ENCODE results near the gene SLC13A3. TPM values are rescaled to one million over a fixed set of nuclear protein-coding genes. Genes with fewer than 3 reads are reported as not detected.

Gene SLC13A3
- total and polyA plus RNA-seq, 3 donors from 2014 or later, result 3.2 to 9.1 (median 4.1) TPM

- Histone ChIP-seq H3K9me3 (no peaks in the 10 kb centered on the region), H3K27me3 (no peaks in the 10 kb centered on the region), H3K4me1 (peaks cover 11% of the 10 kb centered on the region), H3K27ac (no peak overlapping the region), H3K36me3 (ENCODE audit: low read depth, missing control alignments) (no peaks in the 10 kb centered on the region), H3K4me3 (no peak overlapping the region)
- no peak for DNase-seq
- no peak for TF ChIP-seq POLR2A (IDR thresholded peaks at IDR 0.05)
- TF ChIP-seq, protein P1, sequence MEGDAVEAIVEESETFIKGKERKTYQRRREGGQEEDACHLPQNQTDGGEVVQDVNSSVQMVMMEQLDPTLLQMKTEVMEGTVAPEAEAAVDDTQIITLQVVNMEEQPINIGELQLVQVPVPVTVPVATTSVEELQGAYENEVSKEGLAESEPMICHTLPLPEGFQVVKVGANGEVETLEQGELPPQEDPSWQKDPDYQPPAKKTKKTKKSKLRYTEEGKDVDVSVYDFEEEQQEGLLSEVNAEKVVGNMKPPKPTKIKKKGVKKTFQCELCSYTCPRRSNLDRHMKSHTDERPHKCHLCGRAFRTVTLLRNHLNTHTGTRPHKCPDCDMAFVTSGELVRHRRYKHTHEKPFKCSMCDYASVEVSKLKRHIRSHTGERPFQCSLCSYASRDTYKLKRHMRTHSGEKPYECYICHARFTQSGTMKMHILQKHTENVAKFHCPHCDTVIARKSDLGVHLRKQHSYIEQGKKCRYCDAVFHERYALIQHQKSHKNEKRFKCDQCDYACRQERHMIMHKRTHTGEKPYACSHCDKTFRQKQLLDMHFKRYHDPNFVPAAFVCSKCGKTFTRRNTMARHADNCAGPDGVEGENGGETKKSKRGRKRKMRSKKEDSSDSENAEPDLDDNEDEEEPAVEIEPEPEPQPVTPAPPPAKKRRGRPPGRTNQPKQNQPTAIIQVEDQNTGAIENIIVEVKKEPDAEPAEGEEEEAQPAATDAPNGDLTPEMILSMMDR (IDR thresholded peaks at IDR 0.05), result no peak
- intact Hi-C loops (cut with DNase I; ENCODE audit: low total_unique reads), result no loop called here
- WGBS, 2 donors, result 90% methylated on average over 4 of the region's 4 CpGs
Observed at GRCh38 chr20:46543033-46543432, 108.2 kb downstream of the SLC13A3 start.

DNA sequence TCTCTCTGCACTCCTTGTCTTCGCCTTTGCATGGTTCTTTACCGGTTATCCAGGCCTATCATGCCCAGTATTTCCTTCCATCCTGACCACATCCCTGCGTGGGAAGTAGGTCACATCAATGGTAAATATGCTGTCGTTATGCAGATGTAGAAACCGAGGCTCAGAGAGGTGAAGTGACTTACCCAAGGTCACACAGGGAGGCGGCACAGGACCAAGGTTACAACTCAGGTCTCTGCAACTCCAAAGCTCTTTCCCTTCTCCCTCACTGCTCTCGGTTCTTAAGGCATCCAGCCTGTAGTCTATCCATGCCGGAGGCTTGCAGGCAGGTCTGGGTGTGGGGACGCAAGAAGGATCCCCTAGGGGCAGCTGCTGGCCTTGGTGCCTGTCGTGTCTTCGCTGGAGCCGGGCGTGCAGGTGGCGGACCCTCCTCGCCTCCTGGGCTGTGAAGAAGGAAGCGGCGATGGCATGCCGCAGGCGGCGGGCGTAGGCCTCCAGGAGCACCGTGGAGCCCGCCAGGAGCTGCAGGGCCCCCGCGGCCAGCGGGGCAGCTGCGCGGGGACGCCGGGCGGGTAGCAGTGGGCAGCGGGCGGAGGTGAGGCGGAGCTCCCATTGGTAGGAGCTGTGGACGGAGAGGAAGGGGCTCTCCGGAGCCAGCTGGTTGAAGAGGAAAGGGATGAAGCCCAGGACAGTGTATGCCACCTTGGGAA is 109.9 kb downstream of the SLC13A3 start:
- Histone ChIP-seq H3K9me3 (no peaks in the 10 kb centered on the region), H3K27me3 (no peaks in the 10 kb centered on the region), H3K4me1 (no peaks in the 10 kb centered on the region), H3K4me3 (no peak overlapping the region), H3K27ac (no peak overlapping the region), H3K36me3 (ENCODE audit: low read depth, missing control alignments) (no peaks in the 10 kb centered on the region)
- no peak for DNase-seq
- intact Hi-C loops (cut with DNase I; ENCODE audit: low total_unique reads), result no loop called here
- WGBS, 2 donors, result 46 to 74% methylated on average over 34 of the region's 36 CpGs
- no peak for TF ChIP-seq POLR2A (IDR thresholded peaks at IDR 0.05)
- TF ChIP-seq, protein P1 (IDR thresholded peaks at IDR 0.05), result no peak

DNA sequence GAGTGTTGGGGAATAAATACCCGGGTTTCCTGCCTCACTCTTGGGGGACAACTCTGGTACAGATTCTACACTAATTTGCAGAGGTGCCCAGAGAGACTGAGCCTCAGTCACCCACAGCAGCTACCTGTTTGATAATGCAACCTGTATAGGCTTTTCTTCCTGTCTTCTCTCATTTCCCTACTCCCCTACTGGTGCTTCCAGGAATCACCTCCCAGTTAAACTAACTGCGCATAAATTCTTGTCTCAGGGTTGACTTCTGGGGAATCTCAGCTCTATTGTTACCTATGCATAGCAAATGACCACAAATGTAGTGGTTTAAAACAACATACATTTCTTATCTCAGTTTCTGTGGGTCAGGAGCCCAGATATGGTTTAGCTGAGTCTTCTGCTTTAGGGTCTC is 112.1 kb downstream of the SLC13A3 start:
- Histone ChIP-seq H3K27ac (no peak overlapping the region), H3K4me1 (no peaks in the 10 kb centered on the region), H3K9me3 (no peaks in the 10 kb centered on the region), H3K36me3 (ENCODE audit: low read depth, missing control alignments) (no peaks in the 10 kb centered on the region), H3K4me3 (no peak overlapping the region), H3K27me3 (no peaks in the 10 kb centered on the region)
- intact Hi-C loops (cut with DNase I; ENCODE audit: low total_unique reads), result no loop called here
- TF ChIP-seq, protein P1 (IDR thresholded peaks at IDR 0.05), result no peak
- no peak for TF ChIP-seq POLR2A (IDR thresholded peaks at IDR 0.05)
- WGBS, 2 donors, result 91 to 93% methylated on average over 2 of the region's 2 CpGs
- DNase-seq, result no peak

GRCh38 chr20:46530640-46531039 is 120.6 kb downstream of the SLC13A3 start:
- H3K4me1 ChIP-seq, result no peaks in the 10 kb centered on the region
- no peak overlapping the region for H3K27ac ChIP-seq
- no peaks in the 10 kb centered on the region for H3K27me3 ChIP-seq
- intact Hi-C loops (cut with DNase I; ENCODE audit: low total_unique reads), result no loop called here
- no peak for DNase-seq
- H3K36me3 ChIP-seq (ENCODE audit: low read depth, missing control alignments), result no peaks in the 10 kb centered on the region
- no peak overlapping the region for H3K4me3 ChIP-seq
- WGBS, 2 donors, result 63 to 75% methylated on average over 4 of the region's 4 CpGs
- no peaks in the 10 kb centered on the region for H3K9me3 ChIP-seq
- TF ChIP-seq, protein P1 (IDR thresholded peaks at IDR 0.05), result no peak
- TF ChIP-seq POLR2A (IDR thresholded peaks at IDR 0.05), result no peak
